Uterus (tissue), 2 donors: Measurements from ENCODE around the gene PTPN1.

Experiments used
- POLR2A ChIP-seq, 2 donors: fragments of 450-650 bp; IDR thresholded peaks; one replicate each; pipeline ENCODE4 v1.6.1; 2016; ENCODE audit warnings: antibody characterized with exemption in 2 of 2, mild to moderate bottlenecking in 1 of 2, moderate library complexity in 1 of 2
- TF ChIP-seq, protein P1 (sequence below), 4 experiments: fragments of 200-600 bp in 2 of 4; fragments of 450-650 bp in 2 of 4; sonication (generic) in 2 of 4; IDR thresholded peaks; one replicate each; pipeline ENCODE4 v1.5.1; 2016 to 2019; ENCODE audit warnings: antibody characterized with exemption in 4 of 4, mild to moderate bottlenecking in 2 of 4, moderate library complexity in 1 of 4

GRCh38 chr20:50514750-50515149 is 4.6 kb downstream of the PTPN1 start:
- TF ChIP-seq, protein P1, sequence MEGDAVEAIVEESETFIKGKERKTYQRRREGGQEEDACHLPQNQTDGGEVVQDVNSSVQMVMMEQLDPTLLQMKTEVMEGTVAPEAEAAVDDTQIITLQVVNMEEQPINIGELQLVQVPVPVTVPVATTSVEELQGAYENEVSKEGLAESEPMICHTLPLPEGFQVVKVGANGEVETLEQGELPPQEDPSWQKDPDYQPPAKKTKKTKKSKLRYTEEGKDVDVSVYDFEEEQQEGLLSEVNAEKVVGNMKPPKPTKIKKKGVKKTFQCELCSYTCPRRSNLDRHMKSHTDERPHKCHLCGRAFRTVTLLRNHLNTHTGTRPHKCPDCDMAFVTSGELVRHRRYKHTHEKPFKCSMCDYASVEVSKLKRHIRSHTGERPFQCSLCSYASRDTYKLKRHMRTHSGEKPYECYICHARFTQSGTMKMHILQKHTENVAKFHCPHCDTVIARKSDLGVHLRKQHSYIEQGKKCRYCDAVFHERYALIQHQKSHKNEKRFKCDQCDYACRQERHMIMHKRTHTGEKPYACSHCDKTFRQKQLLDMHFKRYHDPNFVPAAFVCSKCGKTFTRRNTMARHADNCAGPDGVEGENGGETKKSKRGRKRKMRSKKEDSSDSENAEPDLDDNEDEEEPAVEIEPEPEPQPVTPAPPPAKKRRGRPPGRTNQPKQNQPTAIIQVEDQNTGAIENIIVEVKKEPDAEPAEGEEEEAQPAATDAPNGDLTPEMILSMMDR (IDR thresholded peaks at IDR 0.05), result no peak
- TF ChIP-seq POLR2A (IDR thresholded peaks at IDR 0.05), result no peak
